Esophagus squamous epithelium (tissue), 4 donors: Measurements from ENCODE around the gene FBN3.

Experiments used
- POLR2A ChIP-seq, 4 donors: fragments of 450-650 bp; IDR thresholded peaks; one replicate each; pipeline ENCODE4 v1.6.1; 2017; ENCODE audit warnings: antibody characterized with exemption in 4 of 4, mild to moderate bottlenecking in 4 of 4, moderate library complexity in 3 of 4
- TF ChIP-seq, protein P1 (sequence below), 6 experiments: fragments of 450-650 bp in 4 of 6; fragments of 200-600 bp in 2 of 6; sonication (generic) in 2 of 6; IDR thresholded peaks; one replicate each; pipeline ENCODE4 v1.5.1; 2016 to 2019; ENCODE audit warnings: antibody characterized with exemption in 6 of 6, mild to moderate bottlenecking in 4 of 6, moderate library complexity in 4 of 6

GRCh38 chr19:8079988-8080387 lies 69.4 kb downstream of the FBN3 start:
- TF ChIP-seq, protein P1, sequence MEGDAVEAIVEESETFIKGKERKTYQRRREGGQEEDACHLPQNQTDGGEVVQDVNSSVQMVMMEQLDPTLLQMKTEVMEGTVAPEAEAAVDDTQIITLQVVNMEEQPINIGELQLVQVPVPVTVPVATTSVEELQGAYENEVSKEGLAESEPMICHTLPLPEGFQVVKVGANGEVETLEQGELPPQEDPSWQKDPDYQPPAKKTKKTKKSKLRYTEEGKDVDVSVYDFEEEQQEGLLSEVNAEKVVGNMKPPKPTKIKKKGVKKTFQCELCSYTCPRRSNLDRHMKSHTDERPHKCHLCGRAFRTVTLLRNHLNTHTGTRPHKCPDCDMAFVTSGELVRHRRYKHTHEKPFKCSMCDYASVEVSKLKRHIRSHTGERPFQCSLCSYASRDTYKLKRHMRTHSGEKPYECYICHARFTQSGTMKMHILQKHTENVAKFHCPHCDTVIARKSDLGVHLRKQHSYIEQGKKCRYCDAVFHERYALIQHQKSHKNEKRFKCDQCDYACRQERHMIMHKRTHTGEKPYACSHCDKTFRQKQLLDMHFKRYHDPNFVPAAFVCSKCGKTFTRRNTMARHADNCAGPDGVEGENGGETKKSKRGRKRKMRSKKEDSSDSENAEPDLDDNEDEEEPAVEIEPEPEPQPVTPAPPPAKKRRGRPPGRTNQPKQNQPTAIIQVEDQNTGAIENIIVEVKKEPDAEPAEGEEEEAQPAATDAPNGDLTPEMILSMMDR (IDR thresholded peaks at IDR 0.05), result no peak
- TF ChIP-seq POLR2A (IDR thresholded peaks at IDR 0.05), result no peak
